H1 (cell line): ENCODE results near the gene ADPRM. TPM values are rescaled to one million over a fixed set of nuclear protein-coding genes. Genes with fewer than 3 reads are reported as not detected.

ENCODE experiments used
- EGR1 ChIP-seq: IDR thresholded peaks from 2 replicates; pipeline ENCODE4 v1.6.1; 2011; ENCODE audit warnings: low read depth, low read length, borderline replicate concordance
- KDM4A ChIP-seq: IDR thresholded peaks from one replicate; pipeline ENCODE4 v1.7.1; 2012; ENCODE audit warnings: low read depth, mild to moderate bottlenecking, moderate library complexity, low read length, inconsistent platforms; ENCODE audit not compliant: severe bottlenecking
- KDM5A ChIP-seq: fragments of 200-600 bp; IDR thresholded peaks from 2 replicates; pipeline ENCODE4 v1.7.1; 2012; ENCODE audit warnings: mild to moderate bottlenecking, low read length, inconsistent platforms, mixed read lengths
- MAX ChIP-seq: IDR thresholded peaks from 2 replicates; pipeline ENCODE4 v1.6.1; 2012; ENCODE audit warnings: inconsistent platforms
- POLR2AphosphoS5 ChIP-seq: IDR thresholded peaks from 2 replicates; pipeline ENCODE4 v1.6.1; 2011; ENCODE audit warnings: low read depth, low read length
- polyA plus RNA-seq, 7 experiments: library from polyadenylated mRNA; depleted of rRNA in 3 of 7; stranded (reverse) in 5 of 7; unstranded in 2 of 7; fragments of >200 nt in 5 of 7; fragments of 200-250 nt in 2 of 7; gene quantifications; 1 replicate in 5 of 7; 2 replicates in 1 of 7; 4 replicates in 1 of 7; pipeline versions ENCODE4 v1.2.1 to v1.2.3, GENCODE V29; 2011 to 2013; ENCODE audit warnings: missing spikeins in 2 of 7, mixed read lengths in 2 of 7
- total RNA-seq: library from RNA; stranded (reverse); fragmentation: NEBNext Ultra II Directional; extraction: Animal tissue kit (Norgen Biotek cat#: 25700); gene quantifications from 2 replicates; pipeline ENCODE4 v1.2.1, GENCODE V29; 2021
- TF ChIP-seq, protein P1 (sequence below), 3 experiments: IDR thresholded peaks; 1 replicate in 2 of 3; 2 replicates in 1 of 3; pipeline versions ENCODE4 v1.5.1 to v1.6.1; 2011; ENCODE audit warnings: low read length in 3 of 3, mild to moderate bottlenecking in 3 of 3, inconsistent platforms in 2 of 3, low read depth in 1 of 3, moderate library complexity in 1 of 3; ENCODE audit not compliant: insufficient read depth in 1 of 3; ENCODE audit errors: control extremely low read depth in 1 of 3

ADPRM gene
- total and polyA plus RNA-seq, 2 of the 8 experiments (the other 6 are each of a cell fraction or from before 2014, with no cell fraction given): 6.7 to 7.9 TPM

GRCh38 chr17:10697092-10698081, at the start of gene ADPRM, which contains the start of gene SCO1 (continued):
- TF ChIP-seq, protein P1, sequence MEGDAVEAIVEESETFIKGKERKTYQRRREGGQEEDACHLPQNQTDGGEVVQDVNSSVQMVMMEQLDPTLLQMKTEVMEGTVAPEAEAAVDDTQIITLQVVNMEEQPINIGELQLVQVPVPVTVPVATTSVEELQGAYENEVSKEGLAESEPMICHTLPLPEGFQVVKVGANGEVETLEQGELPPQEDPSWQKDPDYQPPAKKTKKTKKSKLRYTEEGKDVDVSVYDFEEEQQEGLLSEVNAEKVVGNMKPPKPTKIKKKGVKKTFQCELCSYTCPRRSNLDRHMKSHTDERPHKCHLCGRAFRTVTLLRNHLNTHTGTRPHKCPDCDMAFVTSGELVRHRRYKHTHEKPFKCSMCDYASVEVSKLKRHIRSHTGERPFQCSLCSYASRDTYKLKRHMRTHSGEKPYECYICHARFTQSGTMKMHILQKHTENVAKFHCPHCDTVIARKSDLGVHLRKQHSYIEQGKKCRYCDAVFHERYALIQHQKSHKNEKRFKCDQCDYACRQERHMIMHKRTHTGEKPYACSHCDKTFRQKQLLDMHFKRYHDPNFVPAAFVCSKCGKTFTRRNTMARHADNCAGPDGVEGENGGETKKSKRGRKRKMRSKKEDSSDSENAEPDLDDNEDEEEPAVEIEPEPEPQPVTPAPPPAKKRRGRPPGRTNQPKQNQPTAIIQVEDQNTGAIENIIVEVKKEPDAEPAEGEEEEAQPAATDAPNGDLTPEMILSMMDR (IDR thresholded peaks at IDR 0.05; ENCODE audit: control extremely low read depth in 1 of 3, insufficient read depth in 1 of 3, low read depth in 1 of 3, low read length in 3 of 3): peak; percentile 21 to 62 (median 30)
- TF ChIP-seq KDM4A: peak; percentile 83
- 0 out of 2 replicates have a peak, but pooled peaks have one; percentile 35 for TF ChIP-seq KDM5A
- peak; percentile 91 for TF ChIP-seq POLR2AphosphoS5
- TF ChIP-seq EGR1: peak; percentile 62; the same call in 1 of the 2 replicates
- TF ChIP-seq MAX: peak; percentile 27; the same call in 1 of the 2 replicates
